GM19099 (cell line): Measurements from ENCODE around the gene CLCNKA.

Experiments
- POLR2A ChIP-seq: IDR thresholded peaks from 3 replicates; pipeline ENCODE4 v1.6.1; 2011; ENCODE audit warnings: low read depth; ENCODE audit not compliant: insufficient read length; ENCODE audit errors: extremely low read depth

Gene CLCNKA

GRCh38 chr1:16068356-16069270 is 46.8 kb downstream of the CLCNKA start:
- TF ChIP-seq POLR2A, result no peak

GRCh38 chr1:16070640-16071355 is 49.0 kb downstream of the CLCNKA start:
- TF ChIP-seq POLR2A, result no peak

- no peak for TF ChIP-seq POLR2A
Observed at GRCh38 chr1:16071614-16072013, 49.8 kb downstream of the CLCNKA start.

GRCh38 chr1:16072095-16072494 is 50.3 kb downstream of the CLCNKA start:
- TF ChIP-seq POLR2A, result no peak

GRCh38 chr1:16072616-16073484 is 51.0 kb downstream of the CLCNKA start:
- TF ChIP-seq POLR2A, result no peak

- no peak for TF ChIP-seq POLR2A
Observed at GRCh38 chr1:16073490-16074119, 51.8 kb downstream of the CLCNKA start, which contains the start of gene FAM131C. Gene FAM131C (minus strand): TSS chr1:16073651. CDS start chr1:16073442, 209 bp downstream.

- no peak for TF ChIP-seq POLR2A
Observed at GRCh38 chr1:16074217-16074616, 52.4 kb downstream of the CLCNKA start.

GRCh38 chr1:16075337-16076030 is 53.6 kb downstream of the CLCNKA start:
- TF ChIP-seq POLR2A, result no peak

- TF ChIP-seq POLR2A, result no peak
Observed at GRCh38 chr1:16076031-16076864, 54.4 kb downstream of the CLCNKA start.

GRCh38 chr1:16076865-16077238 is 55.0 kb downstream of the CLCNKA start:
- TF ChIP-seq POLR2A, result no peak

- TF ChIP-seq POLR2A, result no peak
Observed at GRCh38 chr1:16077406-16078245, 55.8 kb downstream of the CLCNKA start.
